Right atrium auricular region (tissue), 2 donors: ENCODE results near the gene SIK2. TPM values are rescaled to one million over a fixed set of nuclear protein-coding genes. Genes with fewer than 3 reads are reported as not detected.
A peak's percentile ranks its signal among the peaks of the same experiment; 100 is the strongest.

Experiments
- DNase-seq: peaks from one replicate; pipeline ENCODE4 v3.0.0-alpha.2; 2019; ENCODE audit warnings: low spot score
- H3K27ac ChIP-seq, 2 donors: fragments of 200-600 bp; sonication (generic); 1 replicate in 1 of 2; 2 replicates in 1 of 2; pipeline ENCODE4 v1.5.1; 2016 to 2019
- H3K27me3 ChIP-seq, 2 donors: fragments of 200-600 bp; sonication (generic); one replicate each; pipeline versions ENCODE4 v1.5.1 to v1.6.0; 2017 to 2019
- H3K36me3 ChIP-seq: fragments of 200-600 bp; sonication (generic); one replicate; pipeline ENCODE4 v1.5.1; 2016
- H3K4me1 ChIP-seq, 2 donors: fragments of 200-600 bp; sonication (generic); one replicate each; pipeline versions ENCODE4 v1.5.1 to v1.6.0; 2017 to 2019
- H3K4me3 ChIP-seq, 2 donors: fragments of 200-600 bp; sonication (generic); 1 replicate in 1 of 2; 2 replicates in 1 of 2; pipeline ENCODE4 v1.5.1; 2017 to 2019; ENCODE audit warnings: mild to moderate bottlenecking in 1 of 2, moderate library complexity in 1 of 2
- H3K9me3 ChIP-seq, 2 donors: fragments of 200-600 bp; sonication (generic); one replicate each; pipeline ENCODE4 v1.5.1; 2019
- CTCF ChIP-seq, 2 donors: fragments of 200-600 bp; sonication (generic); IDR thresholded peaks; one replicate each; pipeline ENCODE4 v1.5.1; 2019; ENCODE audit warnings: antibody characterized with exemption in 2 of 2
- total RNA-seq, 2 donors: library from RNA; depleted of rRNA; stranded (reverse); fragments of >200 nt; gene quantifications; one replicate each; pipeline ENCODE4 v1.1.0, GENCODE V29; 2016

Gene SIK2
- total RNA-seq, 2 donors from 2014 or later: 23.5 to 28.0 TPM

- Histone ChIP-seq H3K27ac (peak overlapping the region; percentile 91 to 97), H3K4me1 (peaks cover 0 to 56% of the 10 kb centered on the region in 2 donors)
Measured at GRCh38 chr11:111729071-111729830, 127.0 kb downstream of the SIK2 start.

GRCh38 chr11:111729831-111730311, 127.6 kb downstream of the SIK2 start:
- Histone ChIP-seq H3K27ac (peak overlapping the region; percentile 91 to 97), H3K4me3 (no peak overlapping the region), H3K9me3 (no peaks in the 10 kb centered on the region), H3K27me3 (no peaks in the 10 kb centered on the region), H3K36me3 (peaks cover 29% of the 10 kb centered on the region), H3K4me1 (peaks cover 0 to 62% of the 10 kb centered on the region in 2 donors)
- no peak for DNase-seq
- TF ChIP-seq CTCF (IDR thresholded peaks at IDR 0.05): no peak

More at GRCh38 chr11:111729071-111729830, 127.0 kb downstream of the SIK2 start:
- no peaks in the 10 kb centered on the region for H3K27me3 ChIP-seq
- TF ChIP-seq CTCF (IDR thresholded peaks at IDR 0.05): no peak
- H3K36me3 ChIP-seq: peaks cover 35% of the 10 kb centered on the region
- H3K9me3 ChIP-seq: no peaks in the 10 kb centered on the region
- no peak overlapping the region for H3K4me3 ChIP-seq
- DNase-seq: no peak

GRCh38 chr11:111730871-111731591, 128.8 kb downstream of the SIK2 start:
- H3K27ac ChIP-seq: peak overlapping the region; percentile 91 to 97
- no peaks in the 10 kb centered on the region for H3K27me3 ChIP-seq
- TF ChIP-seq CTCF (IDR thresholded peaks at IDR 0.05): no peak
- H3K36me3 ChIP-seq: peaks cover 19% of the 10 kb centered on the region
- H3K9me3 ChIP-seq: no peaks in the 10 kb centered on the region
- peaks cover 0 to 72% of the 10 kb centered on the region in 2 donors for H3K4me1 ChIP-seq
- no peak for DNase-seq
- H3K4me3 ChIP-seq: no peak overlapping the region

- DNase-seq: no peak
- Histone ChIP-seq H3K27me3 (no peaks in the 10 kb centered on the region), H3K4me3 (no peak overlapping the region), H3K27ac (peak overlapping the region; percentile 91 to 97), H3K9me3 (no peaks in the 10 kb centered on the region), H3K36me3 (peaks cover 11% of the 10 kb centered on the region), H3K4me1 (peaks cover 0 to 80% of the 10 kb centered on the region in 2 donors)
- no peak for TF ChIP-seq CTCF (IDR thresholded peaks at IDR 0.05)
Measured at GRCh38 chr11:111731821-111732220, 129.6 kb downstream of the SIK2 start.

GRCh38 chr11:111733016-111733415, 130.8 kb downstream of the SIK2 start:
- TF ChIP-seq CTCF (IDR thresholded peaks at IDR 0.05): no peak
- Histone ChIP-seq H3K27ac (peak overlapping the region; percentile 91 to 97), H3K4me1 (peaks cover 0 to 92% of the 10 kb centered on the region in 2 donors), H3K9me3 (no peaks in the 10 kb centered on the region), H3K36me3 (peaks cover 2% of the 10 kb centered on the region), H3K27me3 (no peaks in the 10 kb centered on the region), H3K4me3 (no peak overlapping the region)
- DNase-seq: peak; percentile 83
